ENCODE measurements around the gene ADK.
"Not testable (repeated sequence)": the region's sequence is repeated elsewhere in the genome, so short reads cannot be mapped to it uniquely, and the experiment has no call there.

ADK gene

DNA sequence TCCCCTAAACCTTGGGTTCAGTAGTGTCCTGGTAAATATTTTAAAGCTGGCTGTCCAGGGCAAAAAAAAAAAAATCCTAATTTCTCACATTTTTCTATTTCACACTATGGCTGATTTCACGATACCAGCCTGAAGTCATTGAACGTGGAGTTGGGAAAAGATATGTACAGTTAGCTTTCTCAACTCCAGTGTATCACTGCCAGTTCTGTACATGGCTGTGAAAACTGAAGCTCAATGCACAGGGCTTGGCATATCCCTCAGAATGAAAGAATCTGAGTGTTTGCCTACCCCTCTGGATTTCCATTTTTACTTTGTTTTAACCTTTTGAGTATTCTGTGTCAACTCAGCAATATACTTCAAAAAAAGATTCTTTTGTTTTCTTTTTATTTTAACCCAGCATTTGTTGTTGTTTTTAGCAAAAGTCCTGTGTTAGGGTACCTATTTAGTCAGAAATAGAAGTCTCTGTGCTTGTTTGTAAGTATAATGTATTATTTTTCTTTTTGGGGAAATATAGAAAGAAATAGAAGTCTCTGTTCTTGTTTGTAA lies 274.5 kb downstream of the ADK start:
- no peak for DNase-seq (ENCODE audit: low read depth)

DNA sequence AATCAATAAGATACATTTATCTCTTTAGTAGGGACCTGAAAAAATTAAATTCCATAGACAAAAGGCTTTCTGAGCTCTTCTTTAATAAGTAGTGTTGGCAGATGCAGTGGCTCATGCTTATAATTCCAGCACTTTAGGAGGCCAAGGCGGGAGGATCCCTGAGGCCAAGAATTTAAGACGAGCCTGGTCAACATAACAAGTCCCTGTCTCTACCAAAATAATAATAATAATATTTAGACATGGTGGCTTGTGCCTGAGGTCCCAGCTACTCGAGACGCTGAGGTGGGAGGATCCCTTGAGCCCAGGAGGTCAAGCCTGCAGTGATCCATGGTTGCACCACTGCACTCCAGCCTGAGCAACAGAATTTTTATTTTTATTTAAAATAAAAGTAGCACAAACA lies 280.8 kb downstream of the ADK start:
- no peak for DNase-seq (ENCODE audit: low read depth)

DNA sequence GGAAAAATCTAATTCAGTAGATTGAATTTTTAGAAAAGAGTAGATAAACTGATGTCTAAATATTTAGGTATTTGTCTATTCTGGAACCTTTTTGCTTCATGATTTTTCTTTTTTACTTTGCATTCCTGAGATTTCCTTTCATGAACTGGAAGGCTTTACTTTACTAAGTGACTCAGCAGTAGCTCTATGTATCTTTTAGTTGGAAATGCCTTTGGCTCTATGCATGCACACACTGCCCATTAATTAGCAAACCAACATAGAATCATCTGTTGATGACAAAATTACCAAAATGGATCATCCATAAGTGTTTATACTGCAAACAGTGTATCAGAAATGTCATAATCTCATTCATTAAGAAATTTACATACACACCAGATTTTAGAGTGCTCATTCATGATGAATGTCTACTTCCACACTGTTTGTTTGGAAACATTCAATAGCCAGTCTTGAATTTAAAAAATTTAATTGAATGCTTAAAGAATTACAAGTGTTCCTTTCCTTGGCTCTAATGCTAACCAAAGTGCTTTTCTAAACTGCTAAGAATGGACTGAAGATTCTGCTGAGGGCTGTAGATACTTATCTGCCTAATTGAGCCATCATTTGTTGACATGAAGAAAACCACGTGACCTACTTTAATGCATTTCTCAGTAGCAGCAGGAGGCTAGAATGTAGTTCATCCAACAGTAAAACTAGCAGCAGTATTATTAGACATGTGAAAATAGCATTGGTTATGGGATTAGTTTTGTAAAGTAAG lies 282.0 kb downstream of the ADK start:
- no peak for DNase-seq (ENCODE audit: low read depth)

DNA sequence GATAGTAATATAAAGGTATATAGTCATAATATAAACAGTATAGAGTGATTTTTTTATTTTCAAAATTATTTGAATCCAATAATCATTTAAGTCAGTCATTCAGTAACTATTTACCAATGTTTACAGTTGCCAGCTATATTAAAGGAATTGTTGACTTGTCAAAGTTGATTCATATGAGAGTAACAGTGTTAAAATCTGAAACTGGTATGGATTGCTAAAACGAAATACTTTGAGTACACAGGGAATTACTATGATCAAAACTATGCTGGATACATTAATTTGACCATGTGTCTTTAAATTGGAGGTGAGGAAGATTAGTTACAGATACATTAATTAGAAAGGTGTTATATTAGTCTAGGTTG lies 282.6 kb downstream of the ADK start:
- no peak for DNase-seq (ENCODE audit: low read depth)

DNA sequence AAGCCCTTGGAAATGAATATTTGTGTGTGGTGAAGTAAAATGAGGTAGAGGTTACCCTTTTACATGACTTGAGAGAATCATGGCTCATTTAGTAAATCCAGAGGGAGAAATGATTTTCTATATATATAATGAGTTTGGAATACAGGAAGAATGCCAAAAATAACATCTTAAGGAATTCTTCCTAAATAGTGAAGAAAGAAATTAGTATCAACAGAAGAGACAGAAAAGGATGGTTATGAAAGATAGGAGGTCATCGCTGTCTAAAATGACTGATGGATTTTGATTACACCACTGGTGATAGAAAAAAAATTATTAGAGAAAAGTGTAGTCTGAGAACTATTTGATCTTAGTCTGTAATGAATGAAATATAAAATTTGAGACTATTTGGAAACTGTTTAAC lies 283.0 kb downstream of the ADK start:
- no peak for DNase-seq (ENCODE audit: low read depth)

DNA sequence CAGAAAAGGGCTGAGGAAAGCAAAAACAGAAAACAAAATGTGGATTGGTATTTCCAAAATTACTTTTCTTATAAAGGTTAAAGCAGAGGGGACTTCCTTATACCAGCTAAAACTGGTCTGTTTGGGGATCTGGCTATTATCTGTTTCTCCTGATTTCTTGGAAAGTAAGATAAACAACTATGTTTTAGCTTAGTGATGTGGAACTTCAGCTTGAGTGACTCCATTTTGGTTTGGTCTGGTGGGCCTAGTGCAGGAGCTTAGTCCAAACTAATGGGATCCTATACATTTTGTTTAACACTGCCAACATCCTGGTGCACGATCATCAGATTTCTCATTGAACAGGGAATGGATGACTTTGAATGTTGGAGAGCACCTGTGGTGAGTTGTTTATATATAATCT lies 283.5 kb downstream of the ADK start:
- no peak for DNase-seq (ENCODE audit: low read depth)

DNA sequence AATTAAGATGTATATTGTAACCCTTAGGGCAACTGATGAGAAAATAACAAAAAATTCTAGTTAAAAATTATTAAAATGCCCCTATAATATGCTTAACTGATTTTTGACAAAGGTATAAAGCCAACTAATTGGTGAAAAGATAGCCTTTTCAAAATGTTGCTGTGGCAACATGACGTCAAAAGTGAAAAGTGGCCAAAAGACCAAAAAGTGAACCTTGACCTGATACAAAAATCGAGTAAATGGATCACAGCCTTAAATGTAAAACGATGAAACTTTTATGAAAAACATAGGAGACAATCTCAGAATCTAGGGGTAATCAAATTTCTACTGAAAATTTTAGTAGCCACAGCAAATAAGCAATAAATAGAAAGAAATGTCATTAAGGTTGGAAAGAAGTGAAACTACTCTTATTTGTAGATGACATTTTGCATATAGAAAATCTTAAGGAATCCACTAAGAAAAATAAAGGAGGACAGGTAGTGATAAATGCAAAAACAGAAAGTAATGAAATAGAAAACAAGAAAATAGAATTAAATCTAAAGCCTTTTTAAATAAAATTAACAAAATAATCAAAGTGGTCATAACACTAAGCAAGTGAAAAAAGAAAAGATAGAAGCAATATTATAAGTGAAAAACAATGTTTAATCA lies 285.6 kb downstream of the ADK start:
- no peak for DNase-seq (ENCODE audit: low read depth)

DNA sequence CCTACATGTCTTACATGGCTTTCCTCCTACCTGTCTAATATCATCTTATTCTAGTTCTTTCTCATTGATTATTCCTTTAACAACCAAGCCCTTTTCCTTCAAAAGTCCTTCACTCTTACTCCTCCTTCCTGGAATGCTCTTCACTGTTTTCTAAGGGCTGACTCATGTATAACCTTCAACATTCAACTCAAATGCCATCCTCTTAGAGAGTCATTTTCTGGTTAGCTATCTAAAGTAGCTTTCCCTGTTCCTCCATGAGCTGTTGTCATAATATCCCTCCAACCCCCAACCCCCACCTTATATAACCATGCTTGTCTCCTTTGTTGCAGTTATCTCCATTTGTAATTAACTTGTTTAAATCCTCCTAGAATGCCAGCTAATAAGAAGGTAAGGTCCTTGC lies 286.8 kb downstream of the ADK start:
- DNase-seq (ENCODE audit: low read depth) = no peak

DNA sequence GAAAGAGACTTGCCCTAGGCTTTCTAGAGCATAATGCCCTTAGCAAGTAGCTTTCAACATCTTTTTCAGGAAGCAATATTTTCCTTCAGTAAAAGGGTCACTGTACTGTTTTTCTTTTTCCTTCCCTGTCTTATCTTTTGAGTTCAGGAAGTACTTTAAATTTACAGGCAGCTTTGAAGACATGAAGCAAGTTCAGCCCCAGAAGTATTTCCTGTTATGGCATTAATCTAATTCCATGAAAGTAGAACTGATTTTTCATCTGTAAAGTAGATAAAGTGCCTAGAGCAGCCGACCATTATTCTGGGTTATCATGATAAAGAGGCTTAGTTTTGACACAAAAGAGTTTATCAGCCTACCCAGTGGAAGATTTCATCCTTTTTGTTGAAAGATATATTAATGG lies 288.2 kb downstream of the ADK start:
- no peak for DNase-seq (ENCODE audit: low read depth)

DNA sequence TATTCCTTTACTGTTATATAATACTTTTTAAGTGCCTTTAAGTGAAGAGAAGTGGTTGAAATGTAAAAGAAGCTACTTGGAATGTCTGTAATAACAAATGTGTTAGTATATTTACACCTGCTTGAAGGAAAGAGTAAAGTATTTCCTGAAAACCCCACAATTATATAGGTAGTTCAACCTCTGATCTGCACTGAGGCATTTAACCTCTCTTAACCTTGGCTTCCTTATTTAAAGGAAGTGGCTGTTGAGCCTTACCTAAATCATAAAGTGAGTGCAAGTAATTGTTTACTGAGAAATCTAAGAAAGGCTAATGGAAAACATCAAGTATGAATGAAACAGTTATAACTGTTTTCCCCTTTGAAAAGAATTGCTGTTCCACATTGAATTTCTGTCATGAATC lies 294.5 kb downstream of the ADK start:
- DNase-seq (ENCODE audit: low read depth) = no peak

DNA sequence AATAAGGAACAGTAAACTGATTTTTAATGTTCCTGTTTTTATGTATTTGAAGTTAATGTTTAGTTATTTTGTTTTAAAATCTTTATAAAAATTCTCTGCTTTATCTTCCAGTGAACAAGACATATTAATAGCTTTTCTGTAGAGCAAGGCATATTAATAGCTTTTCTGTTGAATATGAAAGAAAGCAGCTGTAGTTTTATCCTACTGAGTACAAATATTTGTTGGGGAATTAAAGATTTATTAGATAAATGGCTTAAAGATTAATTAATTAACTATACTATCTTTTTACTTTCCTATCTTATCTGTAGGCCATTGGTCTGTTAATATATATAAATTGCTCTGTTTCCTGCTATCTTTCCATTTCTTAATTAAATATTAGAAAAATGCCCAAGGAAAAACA lies 299.6 kb downstream of the ADK start:
- no peak for DNase-seq (ENCODE audit: low read depth)

DNA sequence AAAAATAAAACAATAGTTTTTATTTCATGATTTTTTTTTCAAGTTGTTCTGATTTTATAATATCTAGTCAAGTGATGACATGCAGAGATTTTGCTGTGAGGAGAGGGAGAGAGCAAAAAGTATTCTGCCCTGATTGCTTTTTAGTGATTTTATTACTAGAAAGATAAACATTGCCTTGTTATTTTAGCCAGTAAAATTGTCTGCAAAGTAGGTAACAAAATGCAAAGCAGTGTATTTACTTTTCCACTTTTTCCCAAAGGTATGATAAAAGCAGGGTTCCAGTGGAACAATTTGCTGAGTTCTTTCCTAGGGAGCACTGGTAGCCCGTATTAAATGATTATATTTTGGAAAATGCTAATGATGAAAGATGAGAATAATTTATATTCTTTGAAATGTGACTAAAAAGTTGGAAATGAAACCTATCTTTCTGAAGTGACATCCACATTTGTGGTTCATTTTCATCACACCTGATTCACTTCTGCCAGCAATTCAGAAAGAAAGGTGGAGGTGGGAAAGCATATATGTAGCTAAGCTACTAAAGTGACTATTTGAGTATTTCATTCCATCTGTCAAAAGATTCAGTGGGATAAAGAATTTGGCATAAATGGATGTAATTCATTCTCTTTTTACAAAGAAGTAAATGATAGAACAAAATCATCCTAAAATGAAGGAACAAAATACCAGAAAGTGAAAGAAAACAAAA lies 300.3 kb downstream of the ADK start:
- no peak for DNase-seq (ENCODE audit: low read depth)

DNA sequence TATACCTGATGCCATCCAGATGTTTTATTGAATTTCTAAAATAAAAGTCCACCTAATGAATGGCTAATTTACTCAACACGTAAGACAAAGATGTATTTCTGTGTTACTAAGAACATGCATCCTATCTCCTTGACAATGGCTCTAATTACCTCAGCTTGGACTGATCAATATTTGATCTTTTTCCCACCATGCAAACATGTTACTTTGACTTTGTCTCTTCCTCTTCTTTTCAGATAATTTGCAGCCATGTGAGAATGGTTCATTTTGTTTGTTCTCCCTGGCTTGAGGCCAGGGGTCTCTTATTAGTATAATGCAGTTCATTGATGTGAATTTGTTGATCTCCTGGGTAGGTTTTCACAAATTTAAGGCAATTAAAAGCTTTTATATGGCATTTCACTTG lies 302.1 kb downstream of the ADK start:
- no peak for DNase-seq (ENCODE audit: low read depth)

DNA sequence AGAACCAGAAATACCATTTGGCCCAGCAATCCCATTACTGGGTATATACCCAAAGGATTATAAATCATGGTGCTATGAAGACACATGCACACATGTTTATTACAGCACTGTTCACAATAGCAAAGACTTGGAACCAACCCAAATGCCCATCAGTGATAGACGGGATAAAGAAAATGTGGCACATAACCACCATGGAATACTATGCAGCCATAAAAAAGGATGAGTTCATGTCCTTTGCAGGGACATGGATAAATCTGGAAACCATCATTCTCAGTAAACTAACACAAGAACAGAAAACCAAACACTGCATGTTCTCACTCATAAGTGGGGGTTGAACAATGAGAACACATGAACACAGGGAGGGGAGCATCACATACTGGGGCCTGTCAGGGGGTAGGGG lies 306.5 kb downstream of the ADK start:
- not testable (repeated sequence) for DNase-seq (ENCODE audit: low read depth)

DNA sequence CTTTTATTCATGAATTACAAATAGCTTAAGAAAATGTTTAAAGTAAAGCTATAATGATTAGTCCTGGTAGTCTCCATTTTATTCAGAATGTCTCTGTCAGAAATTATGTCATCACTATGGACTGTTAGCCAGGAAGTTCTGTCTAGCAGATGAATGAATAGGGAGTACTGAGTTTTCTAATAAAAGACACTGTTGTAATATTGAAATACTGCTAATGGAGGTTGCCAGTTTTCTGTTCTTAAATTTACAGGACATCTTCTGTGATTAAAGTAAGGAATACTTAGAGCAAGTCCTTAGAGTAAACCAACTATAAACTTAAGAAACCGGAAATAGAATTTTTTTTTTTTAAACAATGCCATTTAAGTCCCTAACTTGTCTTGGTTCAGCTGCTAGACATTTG lies 309.8 kb downstream of the ADK start:
- no peak for DNase-seq (ENCODE audit: low read depth)

DNA sequence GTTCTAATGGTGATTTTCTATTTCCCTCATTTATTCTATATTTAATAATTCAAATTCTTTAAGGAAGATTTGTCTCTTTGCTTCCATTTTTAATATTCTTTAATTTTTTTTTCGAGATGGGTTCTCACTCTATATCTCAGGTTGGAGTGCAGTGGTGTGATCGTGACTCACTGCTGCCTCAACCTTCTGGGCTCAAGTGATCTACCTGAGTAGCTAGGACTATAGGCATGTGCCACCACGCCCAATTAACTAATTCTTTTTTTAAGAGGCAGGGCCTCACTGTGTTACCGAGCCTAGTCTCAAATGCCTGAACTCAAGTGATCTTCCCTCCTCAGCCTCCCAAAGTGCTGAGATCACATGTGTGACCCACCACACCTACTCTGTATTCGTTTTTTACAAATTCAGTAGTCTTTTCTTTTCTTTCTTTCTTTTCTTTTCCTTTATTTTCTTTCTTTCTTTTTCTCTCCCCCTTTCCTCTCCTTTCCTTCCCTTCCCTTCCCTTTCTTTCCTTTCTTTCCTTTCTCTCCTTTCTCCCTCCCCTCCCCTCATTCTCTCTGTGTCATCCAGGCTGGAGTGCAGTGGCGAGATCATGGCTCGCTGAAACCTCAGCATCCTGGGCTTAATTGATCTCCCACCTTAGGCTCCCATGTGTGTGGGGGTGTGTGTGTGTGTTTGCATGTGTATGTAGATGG lies 323.1 kb downstream of the ADK start:
- no peak for DNase-seq (ENCODE audit: low read depth)

DNA sequence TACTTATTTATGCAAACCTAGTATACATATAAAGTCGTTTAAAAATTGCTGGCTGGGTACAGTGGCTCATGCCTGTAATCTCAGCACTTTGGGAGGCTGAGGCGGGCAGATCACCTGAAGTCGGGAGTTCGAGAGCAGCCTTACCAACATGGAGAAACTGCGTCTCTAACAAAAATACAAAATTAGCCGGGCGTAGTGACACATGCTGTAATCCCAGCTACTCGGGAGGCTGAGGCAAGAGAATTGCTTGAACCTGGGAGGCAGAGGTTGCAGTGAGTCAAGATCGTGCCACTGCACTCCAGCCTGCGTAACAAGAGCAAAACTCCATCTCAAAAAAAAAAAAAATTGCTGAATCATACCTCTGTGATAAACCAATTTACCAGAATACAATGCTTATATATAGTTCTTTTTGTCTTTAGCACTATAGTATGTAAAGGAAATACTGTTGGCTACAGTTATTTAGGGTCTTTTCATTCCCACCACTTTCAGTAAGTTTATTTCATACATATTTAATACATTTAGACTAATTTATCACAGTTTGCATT lies 325.2 kb downstream of the ADK start:
- not testable (repeated sequence) for DNase-seq (ENCODE audit: low read depth)

DNA sequence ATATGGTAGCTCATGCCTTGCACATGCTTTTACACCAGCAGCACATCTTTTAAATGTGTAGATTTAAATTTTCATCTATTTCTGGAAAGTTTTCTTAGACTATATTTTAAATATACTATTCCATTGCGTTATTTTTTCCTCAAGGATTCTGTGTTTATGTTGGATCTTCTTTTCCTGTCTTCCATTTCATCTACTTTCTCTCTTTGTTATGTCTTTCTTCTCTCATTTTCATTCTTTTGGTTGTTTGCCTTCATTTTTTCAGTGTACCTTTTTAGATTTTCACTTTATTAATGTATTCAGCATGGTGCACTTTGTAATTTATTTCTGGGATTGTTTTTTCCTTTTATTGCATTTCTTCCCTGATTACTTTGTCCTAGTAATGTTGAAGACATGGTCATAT lies 329.8 kb downstream of the ADK start:
- no peak for DNase-seq (ENCODE audit: low read depth)

DNA sequence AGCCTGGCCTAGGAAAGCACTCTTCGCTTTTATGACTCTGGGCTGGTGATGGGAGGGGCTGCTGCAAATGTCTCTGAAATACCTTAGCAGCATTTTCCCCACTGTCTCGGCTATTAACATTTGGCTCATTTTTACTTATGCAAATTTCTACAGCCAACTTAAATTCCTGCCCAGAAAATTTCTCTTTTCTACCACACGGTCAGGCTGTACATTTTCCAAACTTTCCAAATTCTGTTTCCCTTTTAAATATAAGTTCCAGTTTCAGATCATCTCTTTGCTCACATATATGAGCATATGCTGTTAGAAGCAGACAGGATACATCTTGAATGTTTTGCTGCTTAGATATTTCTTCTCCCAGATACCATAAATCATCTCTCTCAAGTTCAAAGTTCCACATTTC lies 332.3 kb downstream of the ADK start:
- DNase-seq (ENCODE audit: low read depth) = no peak

DNA sequence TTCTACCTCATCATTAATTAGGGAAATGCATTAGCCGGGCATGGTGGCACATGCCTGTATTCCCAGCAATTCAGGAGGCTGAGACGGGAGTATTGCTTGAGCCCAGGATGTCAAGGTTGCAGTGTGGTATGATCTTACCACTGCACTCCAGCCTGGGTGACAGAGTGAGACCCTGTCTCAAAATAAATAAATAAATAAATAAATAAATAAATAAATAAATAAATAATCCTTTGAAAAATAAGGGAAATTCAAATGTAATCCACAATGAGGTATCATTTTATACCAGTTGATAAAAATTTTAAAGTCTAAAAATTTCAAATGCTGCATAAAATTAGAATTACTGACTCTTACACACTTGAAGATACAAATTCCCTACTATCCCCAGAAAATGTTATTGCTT lies 334.3 kb downstream of the ADK start:
- no peak for DNase-seq (ENCODE audit: low read depth)

DNA sequence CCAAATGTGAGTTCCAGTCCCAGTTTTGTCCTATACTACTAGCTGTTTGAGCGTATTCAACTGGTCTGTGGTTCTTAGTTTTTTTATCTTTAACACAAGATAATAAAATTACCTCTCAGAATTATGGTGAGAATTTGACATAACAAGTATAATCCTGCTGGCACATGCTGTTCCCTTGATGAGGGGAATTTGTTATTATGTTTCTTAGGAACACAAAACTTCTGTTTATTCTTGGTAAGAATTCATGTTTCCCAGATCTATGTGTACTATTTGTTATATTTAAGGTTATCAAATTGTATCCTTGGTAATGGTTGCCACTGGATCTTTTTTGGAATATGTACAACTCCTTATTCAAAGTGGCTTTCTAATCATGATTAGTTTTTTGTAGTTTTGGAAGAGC lies 335.6 kb downstream of the ADK start:
- no peak for DNase-seq (ENCODE audit: low read depth)

DNA sequence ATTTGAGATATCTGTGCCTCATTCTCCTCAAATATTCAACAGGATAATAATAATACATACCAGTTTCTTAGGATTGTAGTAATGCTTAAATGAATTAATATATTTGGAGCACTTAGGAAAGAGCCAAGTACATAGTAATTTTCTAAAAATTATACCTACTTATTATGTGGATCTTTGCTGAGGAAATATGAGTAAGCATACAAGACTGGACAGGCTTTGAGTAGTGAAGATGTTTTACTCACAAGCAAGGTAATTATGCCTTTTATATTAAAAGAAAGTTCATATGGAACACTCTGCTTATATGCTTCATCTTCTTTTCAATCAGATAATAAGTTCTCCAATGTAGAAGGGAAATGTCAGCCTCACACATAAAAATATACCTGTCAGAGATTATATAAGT lies 337.9 kb downstream of the ADK start:
- DNase-seq (ENCODE audit: low read depth) = no peak
